Kidney capillary endothelial cell (primary cell): ENCODE measurements around the gene LTBP2.
"Not testable (repeated sequence)": the region's sequence is repeated elsewhere in the genome, so short reads cannot be mapped to it uniquely, and the experiment has no call there.

Experiments
- DNase-seq: peaks from one replicate; pipeline ENCODE4 v3.0.0-alpha.2; 2018; ENCODE audit warnings: low spot score

Gene LTBP2

DNA sequence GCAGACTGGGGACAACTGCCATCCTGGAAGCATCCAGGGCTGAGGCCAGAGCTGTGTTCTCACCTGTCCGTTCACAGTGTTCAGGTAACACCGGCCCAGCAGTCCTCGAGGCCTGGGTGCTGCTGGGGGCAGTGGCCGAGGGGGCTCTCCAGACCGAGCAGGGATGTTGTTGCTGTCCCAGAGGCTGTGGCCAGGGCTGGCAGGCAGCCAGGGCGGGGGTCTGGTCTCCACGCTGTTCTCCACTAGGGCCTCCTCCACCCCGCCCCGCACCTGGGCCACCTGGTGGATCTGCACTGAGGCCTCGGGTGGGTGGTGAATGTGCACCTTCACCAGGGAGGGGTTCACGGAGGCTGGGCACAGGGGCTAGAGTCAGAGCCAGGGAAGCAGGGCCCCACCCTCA is 61.0 kb downstream of the LTBP2 start:
- no peak for DNase-seq

DNA sequence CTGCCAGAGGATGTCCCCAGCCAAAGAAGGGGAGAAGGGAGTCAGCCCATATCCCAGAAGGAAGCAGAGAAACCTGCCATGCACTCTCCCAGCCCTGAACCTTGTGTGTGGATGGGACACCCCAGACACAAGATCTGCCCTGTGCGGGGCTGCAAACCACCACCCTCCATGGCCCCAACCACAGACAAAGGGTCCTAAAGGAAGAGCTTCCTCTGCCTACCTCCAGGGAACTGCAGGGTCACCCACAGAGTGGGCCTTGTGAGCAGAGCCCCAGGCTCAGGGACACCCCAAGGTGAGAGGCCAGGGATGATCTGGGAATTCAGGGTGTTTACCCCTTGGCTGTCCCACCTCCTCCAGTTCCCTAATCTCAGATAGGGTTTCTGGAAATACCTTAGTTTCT is 62.0 kb downstream of the LTBP2 start:
- no peak for DNase-seq

DNA sequence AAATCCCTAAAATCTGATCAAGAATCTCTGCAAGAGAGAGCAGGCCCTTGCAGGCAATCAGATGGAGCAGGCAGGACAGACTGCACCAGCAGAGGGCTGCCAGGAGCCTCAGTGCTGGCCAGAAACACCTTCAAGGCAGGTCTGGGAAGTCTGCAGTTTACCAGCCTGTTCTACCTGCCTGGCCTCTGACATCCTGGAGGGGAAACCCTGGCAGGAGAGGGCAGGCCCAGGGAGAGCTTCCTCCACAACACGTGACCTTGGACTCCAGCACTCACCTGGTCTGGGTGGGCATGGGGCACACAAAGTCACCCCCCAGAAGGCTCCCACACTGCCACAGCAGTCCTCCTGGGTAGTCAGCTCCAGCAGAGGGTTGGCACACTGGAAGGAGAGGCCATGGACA is 62.4 kb downstream of the LTBP2 start:
- no peak for DNase-seq

DNA sequence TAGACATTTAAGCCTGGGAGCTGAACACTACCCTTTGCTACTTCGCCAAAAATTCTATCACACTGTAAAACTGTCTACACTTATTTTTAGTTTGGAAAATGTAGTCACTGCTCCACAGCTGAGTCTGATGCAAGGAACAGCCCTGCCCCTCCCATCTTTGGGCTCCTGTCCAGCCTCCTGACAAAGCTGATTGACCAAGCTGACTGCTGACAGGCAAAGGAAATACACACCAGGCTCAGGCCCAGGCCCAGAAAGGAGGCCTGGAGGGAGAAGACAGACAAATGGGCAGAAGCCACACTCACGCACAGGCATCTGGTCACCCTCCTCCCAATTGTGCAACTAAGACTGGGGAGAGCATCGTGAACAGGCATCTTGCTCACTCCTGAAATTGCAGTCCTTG is 63.2 kb downstream of the LTBP2 start:
- DNase-seq: no peak

DNA sequence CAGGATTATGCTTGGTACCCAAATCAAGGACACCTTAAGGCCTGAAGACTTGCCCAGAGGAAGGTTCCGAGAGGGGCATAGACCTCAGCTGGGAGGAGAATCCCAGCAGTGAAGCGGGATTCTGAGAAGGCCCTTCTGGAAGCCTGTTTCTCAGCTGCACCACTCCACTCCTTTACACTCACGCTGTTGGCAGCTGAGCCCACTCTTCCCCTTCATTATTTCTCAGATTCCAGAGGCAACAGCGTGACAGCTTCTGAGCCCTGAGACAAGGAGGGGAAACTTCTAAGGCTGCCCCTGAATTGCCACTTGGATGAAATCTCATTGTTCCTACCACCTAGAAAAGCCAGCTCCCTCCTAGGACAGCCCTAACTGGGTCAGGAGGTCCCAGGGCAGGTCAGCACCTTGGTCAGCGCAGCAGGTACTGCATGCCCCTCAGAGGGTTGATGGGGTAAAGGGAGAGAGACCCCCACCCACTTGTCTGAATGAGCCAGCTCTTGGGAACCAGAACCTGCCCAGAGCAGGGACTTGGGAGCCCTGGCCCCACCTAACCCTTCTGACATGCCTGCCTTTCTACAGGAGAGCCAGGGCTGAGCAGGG is 64.6 kb downstream of the LTBP2 start:
- DNase-seq: no peak

DNA sequence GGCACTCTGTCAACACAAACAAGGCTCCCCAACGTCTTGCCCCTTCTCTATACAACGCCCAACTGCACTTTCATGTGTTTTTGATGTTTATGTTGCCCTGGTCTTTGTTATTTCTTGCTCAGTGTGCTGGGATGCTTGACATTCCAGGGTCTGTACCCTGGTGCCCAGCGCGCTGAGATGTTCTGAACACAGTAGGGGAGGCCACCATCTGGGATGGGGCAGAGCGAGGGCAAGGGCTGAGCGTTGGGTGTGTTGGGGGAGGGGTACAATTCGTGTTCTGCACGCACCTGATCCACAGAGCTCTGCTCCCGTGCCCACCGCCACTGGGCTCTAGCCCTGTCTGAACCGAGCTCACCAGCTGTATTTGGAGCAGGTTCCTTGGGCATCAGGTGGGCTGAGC is 65.6 kb downstream of the LTBP2 start:
- no peak for DNase-seq

DNA sequence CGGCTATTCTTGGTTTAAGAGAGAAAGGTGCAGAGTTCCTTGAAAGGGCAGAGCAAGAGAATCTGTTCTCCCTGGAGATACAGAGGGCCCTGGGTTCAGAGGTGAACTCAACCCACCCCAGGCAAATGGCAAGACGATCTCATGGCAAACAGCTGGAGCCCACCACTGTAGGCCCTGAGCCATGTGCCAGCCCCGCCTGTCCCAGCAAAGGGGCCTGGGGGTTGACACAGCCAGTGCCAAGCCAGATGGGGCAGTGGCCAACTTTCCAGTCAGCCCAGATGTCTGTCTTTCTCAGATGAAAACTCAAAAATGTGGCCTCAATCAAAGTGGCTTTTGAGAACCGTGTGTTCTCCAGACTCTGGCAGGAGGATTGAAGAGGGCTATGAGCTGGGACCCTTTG is 66.7 kb downstream of the LTBP2 start:
- no peak for DNase-seq

DNA sequence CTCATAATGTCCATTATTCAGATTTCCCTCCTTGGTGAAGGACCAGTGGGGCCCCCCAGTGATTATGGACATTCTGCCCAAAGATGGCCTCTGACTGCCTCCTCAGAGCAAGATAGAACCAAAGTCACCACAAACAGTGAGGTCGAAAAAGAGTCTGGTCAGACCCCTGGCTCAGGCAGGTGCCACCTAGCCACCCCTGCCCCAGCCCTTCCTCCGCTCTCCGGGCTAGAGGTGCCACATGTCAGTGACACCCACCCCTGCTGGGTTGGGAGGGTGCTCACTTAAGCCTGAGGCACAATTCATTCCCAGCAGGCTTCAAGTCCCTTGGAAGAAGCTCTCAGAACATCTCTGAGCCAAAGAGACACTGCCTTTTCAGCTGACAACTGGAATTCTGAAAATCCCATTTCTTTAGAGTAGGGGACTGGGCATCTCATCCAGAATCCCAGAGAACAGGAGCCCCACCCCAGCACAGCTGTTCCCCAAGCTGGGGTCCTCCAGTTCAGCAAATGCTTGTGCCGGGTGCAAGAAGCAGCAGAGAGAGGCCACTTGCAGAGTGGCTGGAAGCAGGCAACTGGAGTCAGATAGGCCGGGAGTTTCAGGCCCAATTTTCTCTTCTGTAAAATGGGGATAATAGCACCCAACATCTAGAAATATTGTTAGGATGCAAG is 68.1 kb downstream of the LTBP2 start:
- no peak for DNase-seq

DNA sequence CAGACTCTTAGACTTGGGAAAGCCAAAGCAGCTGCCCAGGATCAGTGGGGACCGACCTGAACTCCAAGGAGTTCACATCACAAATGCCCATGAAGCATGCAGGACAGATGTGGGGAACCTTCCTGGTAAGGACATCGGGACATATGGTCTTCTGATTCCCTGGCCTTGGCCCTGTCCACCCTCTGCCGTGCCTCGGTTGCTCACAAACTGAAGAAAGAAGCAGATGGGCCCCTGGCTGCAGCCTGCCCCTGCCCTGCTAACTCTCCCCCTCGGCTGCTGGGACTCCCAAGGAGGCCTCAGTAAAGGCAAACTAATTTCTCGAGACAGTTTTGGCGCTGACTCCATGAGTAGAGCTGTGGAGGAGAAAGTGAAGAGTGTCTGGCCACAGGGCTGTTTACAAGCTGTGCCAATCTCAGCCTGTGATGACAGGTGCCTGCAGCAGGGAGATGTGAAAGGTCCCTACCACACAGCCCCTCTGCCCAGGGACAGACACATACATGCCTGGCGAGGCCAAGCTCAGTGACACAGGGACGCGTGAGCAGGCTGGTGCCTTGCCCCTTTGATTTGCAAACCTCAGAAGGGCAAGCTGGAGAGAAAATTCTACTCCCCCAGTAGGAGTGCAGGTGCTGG is 69.9 kb downstream of the LTBP2 start:
- DNase-seq: no peak

DNA sequence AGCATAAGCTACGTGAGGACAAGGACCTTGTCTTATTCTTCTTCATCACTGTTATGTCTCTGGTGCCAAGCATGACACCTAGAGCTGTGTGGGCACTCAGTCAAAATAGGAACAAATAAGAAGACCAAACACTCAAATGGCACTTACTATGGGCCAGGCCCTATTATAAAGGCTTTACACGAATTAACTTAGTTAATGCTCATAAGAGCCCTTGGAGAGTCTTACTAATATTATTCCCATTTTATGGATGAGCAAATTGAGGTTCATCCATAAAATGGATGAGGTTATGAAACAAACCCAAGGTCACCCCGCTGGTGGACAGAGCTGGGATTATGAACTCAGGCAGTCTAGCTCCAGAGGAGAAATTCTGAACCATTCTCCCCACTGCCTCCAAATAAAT is 70.8 kb downstream of the LTBP2 start:
- DNase-seq: no peak

DNA sequence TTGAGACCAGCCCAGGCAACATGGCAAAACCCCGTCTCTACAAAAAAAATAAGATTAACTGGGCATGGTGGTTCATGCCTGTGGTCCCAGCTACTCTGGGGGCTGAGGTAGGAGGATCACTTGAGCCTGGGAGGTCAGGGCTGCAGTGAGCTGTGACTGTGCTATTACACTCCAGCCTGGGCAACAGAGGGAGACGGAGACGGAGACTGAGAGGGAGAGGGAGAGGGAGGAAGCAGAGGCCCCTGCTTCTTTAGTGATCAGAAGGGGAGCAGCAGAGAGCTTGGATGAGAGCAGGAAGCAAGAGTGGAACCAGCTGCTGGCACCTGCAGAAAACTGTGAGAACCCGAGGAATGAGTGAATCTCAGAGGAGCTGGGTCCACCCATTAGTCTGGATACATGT is 72.5 kb downstream of the LTBP2 start:
- DNase-seq: no peak

DNA sequence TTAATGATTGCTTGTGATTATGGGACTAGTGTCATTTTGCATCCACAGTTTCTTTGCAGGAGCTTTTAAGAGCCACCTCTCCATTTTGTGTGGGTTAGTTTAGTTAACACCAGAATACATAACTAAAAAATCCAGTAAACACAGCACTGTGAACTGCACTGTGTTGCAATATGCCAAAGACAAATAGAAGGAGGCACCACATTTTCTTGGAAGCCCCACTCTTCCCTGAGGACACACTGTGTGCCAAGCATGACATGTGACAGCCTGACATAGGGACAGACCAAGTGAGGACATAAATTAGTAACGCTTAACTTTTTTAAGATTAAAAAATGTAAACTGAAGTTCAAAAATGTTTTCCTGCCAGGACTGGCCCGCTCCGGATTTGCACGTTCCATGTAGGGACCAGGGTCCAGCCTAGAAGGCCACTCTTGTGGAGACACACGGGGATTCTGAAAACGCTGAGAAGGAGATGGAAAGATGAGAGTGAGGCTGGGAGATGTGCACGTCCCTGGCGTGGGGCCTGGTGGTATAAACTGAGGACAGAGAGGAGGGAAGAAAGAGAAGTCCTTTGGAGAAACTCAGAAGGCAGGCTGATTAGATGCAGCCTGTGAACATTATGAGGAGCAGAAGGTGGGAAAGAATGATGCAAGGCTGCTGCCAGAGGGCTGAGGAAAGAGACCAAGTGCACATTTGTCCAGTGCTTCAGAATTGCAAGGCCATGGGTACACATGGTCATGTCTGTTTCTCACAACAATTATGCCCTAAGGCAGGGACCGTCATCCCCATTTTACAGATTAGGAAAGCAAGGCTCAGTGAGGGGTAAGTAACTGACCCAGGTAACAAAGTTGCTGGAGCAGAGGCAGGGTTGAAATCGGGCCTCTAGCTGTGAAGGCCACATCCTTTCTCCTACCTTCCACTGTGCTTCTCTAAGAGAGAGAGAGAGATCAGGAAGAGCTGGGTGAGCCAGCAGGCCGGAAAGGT is 73.3 kb downstream of the LTBP2 start:
- no peak for DNase-seq

DNA sequence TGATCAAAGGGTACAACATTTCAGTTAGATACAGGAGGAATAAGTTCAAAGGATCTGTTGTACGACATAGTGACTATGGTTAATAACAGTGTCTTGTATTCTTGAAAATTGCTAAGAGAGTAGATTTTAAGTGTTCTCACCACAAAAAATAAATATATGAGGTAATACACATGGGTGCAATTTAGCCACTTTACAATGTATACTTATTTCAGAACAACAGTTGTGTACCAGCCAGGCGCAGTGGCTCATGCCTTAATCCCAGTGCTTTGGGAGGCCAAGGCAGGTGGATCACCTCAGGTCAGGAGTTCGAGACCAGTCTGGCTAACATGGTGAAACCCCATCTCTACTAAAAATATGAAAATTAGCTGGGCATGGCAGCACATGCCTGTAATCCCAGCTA is 75.7 kb downstream of the LTBP2 start:
- not testable (repeated sequence) for DNase-seq

DNA sequence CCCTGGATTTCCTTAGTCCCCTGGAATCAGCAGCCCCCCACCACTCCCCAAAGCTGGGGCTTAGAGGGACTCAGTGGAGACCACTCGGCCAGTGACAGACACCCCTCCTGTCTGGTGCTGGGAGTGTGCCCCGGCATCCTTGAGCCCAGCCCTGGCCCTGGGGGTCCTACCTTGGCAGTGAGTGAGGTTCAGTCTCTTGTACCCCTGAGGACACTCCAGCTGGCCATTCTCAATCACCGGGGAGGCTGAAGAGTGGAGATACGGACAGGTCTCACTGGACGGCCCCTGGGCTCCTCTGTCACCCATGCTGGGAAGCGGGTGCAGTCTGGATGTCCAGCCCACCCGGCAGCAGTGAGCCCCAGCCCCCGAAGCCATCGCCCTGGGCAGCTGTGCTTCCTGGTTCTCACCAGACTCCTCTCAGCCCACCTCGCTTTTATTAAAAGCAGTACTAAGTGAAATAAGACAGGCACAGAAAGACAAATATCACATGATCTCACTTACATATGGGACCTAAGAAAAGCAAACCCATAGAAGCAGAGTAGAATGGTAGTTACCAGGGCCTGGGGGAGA is 76.2 kb downstream of the LTBP2 start:
- no peak for DNase-seq

DNA sequence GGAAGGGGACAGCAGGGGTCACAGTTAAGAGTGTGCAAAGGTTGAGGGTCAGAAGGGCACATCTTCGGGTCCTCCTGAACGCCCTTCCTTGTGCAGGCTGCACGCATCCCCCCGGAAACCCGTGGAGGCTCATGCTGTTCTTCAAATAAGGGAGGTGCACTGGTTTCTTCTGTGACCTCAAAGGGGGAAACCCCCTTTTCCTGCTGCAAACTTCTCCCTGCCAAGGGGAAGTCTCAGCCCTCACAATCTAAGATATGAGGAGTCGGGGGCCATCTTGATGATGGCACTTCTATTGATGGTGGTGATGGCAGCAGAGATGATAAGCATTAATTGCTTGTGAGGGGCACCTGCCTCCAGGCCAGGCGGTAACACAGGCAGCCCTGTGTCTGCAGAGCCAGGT is 78.5 kb downstream of the LTBP2 start:
- DNase-seq: no peak

DNA sequence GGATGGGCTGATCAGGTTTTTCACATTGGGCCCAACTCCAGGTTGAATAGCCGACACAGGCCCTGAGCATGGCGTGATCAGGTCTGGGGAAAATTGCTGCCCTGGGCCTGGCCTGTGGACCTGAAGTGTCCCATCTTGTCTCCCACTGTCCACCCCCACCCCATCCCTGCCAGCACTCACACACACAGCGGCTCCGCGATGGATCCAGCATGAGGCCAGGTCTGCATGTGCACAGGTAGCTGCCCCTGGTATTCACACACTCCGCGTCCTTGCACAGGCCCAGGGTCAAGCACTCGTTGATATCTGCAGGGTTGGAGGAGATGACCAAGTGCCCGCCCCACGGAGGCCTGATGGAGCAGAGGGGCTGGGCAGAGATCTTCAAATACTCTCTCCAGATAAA is 79.8 kb downstream of the LTBP2 start:
- DNase-seq: no peak

DNA sequence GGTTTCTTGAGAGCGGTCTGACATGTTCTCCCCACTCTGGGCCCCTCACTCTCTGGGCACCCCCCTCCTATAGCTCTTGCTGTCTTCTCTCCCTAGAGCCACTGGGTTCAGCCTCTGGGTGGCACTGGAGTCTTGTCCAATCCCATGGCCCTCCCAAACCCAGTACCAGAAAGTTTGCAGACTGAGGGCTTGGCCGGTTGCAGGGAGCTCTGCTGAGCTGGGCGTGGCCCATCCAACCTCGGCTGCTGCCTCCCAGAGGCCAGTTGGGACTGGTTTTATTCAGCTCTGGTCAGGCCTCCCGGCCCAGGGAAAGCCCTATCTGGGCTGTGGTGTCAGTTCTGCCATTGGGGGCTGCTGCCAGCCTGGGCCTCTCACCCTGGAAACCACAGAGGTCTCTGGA is 80.6 kb downstream of the LTBP2 start:
- no peak for DNase-seq

DNA sequence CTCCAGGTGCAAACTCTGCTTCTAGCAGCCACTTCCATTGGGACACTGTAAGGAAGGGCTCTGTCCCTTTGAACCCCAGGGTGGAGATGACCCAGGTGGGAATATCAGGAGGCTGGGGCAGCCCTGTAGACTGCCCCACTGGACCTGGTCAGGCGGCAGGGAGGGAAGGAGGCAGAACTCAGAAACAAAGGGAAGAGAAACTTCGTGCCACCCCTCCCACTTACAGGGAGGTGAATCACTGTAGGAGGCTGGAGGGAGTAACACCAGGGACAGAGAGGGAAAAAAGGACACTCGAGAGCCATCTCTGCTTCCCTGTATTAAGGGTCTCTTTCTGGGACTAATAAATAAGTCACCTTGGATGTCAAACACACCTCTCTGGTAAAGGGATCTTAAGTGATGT is 81.0 kb downstream of the LTBP2 start:
- DNase-seq: no peak

DNA sequence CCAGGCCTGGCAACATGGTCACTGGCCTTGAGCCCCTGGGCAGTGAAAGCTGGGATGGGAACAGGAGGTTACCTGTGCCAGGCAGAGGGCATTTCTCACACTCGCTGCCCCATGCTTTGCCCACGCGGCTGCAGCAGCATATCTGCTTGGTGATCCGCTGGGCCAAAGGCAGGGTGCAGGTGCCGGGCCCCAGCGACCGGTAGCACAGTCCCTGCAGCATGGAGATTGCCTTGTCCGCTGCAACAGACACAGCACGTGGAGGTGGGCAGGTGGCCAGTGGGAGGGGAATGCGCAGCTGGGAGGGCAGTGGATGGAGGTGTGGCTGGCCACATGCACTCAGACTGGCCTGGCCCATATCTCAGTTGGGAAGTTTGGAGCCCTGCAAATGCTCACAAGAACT is 83.2 kb downstream of the LTBP2 start:
- DNase-seq: no peak

DNA sequence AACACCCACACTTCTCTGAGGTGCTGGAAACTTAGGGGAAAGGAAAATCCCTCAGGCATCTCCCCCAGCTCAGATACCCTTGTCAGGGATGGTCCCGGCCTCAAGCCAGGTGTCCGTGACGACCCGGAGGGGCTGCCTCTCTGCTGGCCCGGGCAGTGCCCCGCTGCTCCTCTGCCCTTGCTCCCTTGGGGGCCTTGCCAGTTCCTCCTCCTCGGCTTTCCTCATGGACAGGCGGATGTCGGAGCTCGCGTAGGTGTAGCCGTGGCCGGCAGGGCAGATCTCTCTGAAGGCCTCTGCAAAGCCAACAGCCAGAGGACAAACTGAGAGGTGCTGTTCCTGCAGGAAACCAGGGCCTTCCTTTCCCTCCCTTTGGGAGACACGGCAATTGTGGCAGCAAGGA is 83.6 kb downstream of the LTBP2 start:
- no peak for DNase-seq

DNA sequence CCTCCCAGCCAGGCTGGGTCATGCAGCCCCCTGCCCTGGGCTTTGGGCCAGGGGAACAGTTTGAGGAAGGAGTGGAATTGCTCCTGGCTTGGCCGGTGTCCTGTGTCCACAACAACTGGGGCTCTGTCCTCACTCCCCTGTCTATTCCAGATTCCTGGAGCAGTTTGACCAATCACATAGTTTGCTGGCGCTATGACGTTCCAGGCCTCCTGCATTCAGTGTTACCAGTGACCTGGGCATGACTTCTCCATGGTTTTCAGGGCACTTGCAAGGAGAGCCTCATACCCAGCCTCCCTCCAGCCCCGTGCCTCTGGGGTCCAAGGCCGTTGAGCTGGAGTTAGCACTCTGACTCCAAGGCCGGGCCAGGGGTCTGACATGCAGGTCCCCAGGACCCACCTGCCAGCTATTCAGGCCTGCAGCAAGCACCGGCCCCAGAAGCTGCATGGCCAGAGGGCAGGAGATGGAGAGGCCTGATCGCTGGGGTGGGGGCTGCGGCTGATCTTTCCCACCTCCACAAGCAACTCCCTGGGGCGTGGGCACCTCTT is 84.2 kb downstream of the LTBP2 start:
- DNase-seq: no peak
